ENCODE measurements around the gene ESCO1.

ESCO1 gene

DNA sequence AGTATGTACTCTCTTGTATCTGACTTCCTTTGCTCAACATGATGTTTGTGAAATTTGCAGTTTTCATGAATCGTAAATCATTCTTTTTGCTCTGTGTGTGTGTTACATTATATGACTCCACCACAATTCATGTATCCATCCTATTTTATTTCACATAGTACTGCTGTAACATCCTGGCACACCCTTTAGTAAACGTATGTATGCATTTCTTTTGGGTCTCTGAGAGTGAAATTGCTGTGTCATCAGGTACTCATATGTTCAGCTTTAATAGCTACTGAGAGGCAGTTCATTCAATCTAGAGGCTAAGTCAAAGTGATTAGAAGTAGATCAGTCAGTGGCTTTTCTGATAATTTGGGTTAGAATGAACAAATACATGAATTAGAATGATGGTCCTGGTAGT, 118.8 kb downstream of the ESCO1 start:
- in situ Hi-C loops (cut with HindIII; ENCODE audit: low sequenced_read_pairs) = no loop called here
- TF ChIP-seq, protein P1, sequence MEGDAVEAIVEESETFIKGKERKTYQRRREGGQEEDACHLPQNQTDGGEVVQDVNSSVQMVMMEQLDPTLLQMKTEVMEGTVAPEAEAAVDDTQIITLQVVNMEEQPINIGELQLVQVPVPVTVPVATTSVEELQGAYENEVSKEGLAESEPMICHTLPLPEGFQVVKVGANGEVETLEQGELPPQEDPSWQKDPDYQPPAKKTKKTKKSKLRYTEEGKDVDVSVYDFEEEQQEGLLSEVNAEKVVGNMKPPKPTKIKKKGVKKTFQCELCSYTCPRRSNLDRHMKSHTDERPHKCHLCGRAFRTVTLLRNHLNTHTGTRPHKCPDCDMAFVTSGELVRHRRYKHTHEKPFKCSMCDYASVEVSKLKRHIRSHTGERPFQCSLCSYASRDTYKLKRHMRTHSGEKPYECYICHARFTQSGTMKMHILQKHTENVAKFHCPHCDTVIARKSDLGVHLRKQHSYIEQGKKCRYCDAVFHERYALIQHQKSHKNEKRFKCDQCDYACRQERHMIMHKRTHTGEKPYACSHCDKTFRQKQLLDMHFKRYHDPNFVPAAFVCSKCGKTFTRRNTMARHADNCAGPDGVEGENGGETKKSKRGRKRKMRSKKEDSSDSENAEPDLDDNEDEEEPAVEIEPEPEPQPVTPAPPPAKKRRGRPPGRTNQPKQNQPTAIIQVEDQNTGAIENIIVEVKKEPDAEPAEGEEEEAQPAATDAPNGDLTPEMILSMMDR (IDR thresholded peaks at IDR 0.05; ENCODE audit: low read depth, low read length) = no peak
- DNase-seq (ENCODE audit: low read depth, low spot score) = no peak
- no peak overlapping the region for H3K4me3 ChIP-seq (ENCODE audit: low read depth, low read length)

DNA sequence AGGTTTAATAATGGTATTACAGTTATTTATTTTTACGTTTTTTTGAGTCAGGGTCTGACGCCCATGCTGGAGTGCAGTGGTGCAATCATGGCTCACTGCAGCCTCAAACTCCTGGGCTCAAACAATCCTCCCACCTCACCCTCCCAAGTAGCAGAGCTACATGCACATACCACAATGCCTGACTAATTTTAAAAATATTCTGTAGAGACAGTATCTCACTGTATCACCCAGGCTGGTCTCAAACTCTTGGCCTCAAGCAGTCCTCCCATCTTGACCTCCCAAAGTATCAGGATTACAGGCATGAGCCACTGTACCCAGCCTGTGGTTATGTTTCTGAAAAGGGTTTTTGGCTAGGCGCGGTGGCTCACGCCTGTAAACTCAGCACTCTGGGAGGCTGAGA, 120.8 kb downstream of the ESCO1 start:
- in situ Hi-C loops (cut with HindIII; ENCODE audit: low sequenced_read_pairs) = no loop called here
- H3K4me3 ChIP-seq (ENCODE audit: low read depth, low read length) = no peak overlapping the region
- TF ChIP-seq, protein P1 (IDR thresholded peaks at IDR 0.05; ENCODE audit: low read depth, low read length) = no peak
- DNase-seq (ENCODE audit: low read depth, low spot score) = no peak

All from astrocyte of the spinal cord (primary cell).